ENCODE data around the gene CDC42BPB.
A peak's percentile ranks its signal among the peaks of the same experiment; 100 is the strongest.

The CDC42BPB gene

DNA sequence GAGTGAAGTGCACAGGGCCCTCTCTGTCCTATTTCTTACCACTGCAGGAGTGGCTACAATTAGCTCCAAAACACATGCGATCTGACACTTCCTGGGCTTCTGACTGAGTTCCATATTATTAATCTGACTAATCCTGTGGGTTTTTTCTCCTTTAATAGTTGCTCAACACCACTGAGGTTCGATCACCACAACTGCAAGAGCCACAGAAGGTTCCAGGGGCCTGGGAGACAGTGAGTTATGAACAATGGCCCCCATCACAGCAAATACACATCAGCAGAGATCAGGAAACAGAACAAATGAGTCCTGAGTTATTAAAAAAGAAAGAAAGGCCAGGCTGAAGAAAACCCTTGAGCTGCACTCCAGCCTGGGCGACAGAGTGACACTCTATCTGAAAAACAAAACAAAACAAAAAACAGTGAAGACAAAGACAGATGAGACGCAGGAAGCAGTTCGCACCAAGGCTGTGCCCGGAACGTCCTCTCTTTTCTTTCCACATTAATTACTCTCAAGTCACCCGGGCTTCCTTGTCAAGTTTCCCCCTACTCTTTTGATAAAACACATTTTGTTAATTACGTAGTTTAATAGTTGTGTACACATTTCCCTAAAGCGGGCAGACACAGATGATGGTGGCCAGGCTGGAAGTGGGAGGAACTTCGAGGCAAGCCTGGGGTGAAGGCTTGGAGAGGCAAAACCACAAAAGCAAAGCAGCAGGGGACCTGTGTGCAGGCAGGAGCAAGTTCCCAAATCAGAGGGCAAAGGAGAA lies 42.7 kb downstream of the CDC42BPB start (continued):
- TF ChIP-seq ZNF560 (tag by site-specific recombination; IDR thresholded peaks at IDR 0.05; ENCODE audit: borderline replicate concordance) = no peak
- TF ChIP-seq, protein P1, sequence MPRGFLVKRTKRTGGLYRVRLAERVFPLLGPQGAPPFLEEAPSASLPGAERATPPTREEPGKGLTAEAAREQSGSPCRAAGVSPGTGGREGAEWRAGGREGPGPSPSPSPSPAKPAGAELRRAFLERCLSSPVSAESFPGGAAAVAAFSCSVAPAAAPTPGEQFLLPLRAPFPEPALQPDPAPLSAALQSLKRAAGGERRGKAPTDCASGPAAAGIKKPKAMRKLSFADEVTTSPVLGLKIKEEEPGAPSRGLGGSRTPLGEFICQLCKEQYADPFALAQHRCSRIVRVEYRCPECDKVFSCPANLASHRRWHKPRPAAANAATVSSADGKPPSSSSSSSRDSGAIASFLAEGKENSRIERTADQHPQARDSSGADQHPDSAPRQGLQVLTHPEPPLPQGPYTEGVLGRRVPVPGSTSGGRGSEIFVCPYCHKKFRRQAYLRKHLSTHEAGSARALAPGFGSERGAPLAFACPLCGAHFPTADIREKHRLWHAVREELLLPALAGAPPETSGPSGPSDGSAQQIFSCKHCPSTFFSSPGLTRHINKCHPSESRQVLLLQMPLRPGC (tag by site-specific recombination; IDR thresholded peaks at IDR 0.05) = no peak
- TF ChIP-seq ZNF155 (tag by site-specific recombination; IDR thresholded peaks at IDR 0.05) = no peak
- TF ChIP-seq ZNF433 (tag by site-specific recombination; IDR thresholded peaks at IDR 0.05; ENCODE audit: low read depth) = no peak
- no peak for TF ChIP-seq ZNF626 (tag by site-specific recombination; IDR thresholded peaks at IDR 0.05)
- TF ChIP-seq, protein P2, sequence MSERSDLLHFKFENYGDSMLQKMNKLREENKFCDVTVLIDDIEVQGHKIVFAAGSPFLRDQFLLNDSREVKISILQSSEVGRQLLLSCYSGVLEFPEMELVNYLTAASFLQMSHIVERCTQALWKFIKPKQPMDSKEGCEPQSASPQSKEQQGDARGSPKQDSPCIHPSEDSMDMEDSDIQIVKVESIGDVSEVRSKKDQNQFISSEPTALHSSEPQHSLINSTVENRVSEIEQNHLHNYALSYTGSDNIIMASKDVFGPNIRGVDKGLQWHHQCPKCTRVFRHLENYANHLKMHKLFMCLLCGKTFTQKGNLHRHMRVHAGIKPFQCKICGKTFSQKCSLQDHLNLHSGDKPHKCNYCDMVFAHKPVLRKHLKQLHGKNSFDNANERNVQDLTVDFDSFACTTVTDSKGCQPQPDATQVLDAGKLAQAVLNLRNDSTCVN (tag by site-specific recombination; optimal IDR thresholded peaks at IDR 0.05) = no peak
- TF ChIP-seq, protein P3, sequence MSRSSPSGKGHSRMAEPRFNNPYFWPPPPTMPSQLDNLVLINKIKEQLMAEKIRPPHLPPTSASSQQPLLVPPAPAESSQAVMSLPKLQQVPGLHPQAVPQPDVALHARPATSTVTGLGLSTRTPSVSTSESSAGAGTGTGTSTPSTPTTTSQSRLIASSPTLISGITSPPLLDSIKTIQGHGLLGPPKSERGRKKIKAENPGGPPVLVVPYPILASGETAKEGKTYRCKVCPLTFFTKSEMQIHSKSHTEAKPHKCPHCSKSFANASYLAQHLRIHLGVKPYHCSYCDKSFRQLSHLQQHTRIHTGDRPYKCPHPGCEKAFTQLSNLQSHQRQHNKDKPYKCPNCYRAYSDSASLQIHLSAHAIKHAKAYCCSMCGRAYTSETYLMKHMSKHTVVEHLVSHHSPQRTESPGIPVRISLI (tag by site-specific recombination; IDR thresholded peaks at IDR 0.05) = no peak
- TF ChIP-seq, protein P4, sequence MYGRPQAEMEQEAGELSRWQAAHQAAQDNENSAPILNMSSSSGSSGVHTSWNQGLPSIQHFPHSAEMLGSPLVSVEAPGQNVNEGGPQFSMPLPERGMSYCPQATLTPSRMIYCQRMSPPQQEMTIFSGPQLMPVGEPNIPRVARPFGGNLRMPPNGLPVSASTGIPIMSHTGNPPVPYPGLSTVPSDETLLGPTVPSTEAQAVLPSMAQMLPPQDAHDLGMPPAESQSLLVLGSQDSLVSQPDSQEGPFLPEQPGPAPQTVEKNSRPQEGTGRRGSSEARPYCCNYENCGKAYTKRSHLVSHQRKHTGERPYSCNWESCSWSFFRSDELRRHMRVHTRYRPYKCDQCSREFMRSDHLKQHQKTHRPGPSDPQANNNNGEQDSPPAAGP (tag by site-specific recombination; IDR thresholded peaks at IDR 0.05) = no peak
- TF ChIP-seq EGR2 (tag by site-specific recombination; IDR thresholded peaks at IDR 0.05; ENCODE audit: low read depth) = no peak
- no peak for TF ChIP-seq ZNF133 (tag by site-specific recombination; IDR thresholded peaks at IDR 0.05)
- TF ChIP-seq ZNF621 (tag by site-specific recombination; IDR thresholded peaks at IDR 0.05) = no peak
- no peak for TF ChIP-seq ZNF514 (tag by site-specific recombination; IDR thresholded peaks at IDR 0.05)
- TF ChIP-seq IKZF3 (tag by site-specific recombination; IDR thresholded peaks at IDR 0.05) = peak; percentile 64; the same call in 1 of the 2 replicates
- no peak for TF ChIP-seq HOXD13 (CRISPR knock-in tag; IDR thresholded peaks at IDR 0.05; ENCODE audit: borderline replicate concordance)
- TF ChIP-seq ZNF792 (tag by site-specific recombination; IDR thresholded peaks at IDR 0.05) = no peak
- TF ChIP-seq ZSCAN16 (tag by site-specific recombination; IDR thresholded peaks at IDR 0.05) = no peak
- TF ChIP-seq ZEB2 (tag by site-specific recombination; IDR thresholded peaks at IDR 0.05) = no peak
- TF ChIP-seq, protein P5, sequence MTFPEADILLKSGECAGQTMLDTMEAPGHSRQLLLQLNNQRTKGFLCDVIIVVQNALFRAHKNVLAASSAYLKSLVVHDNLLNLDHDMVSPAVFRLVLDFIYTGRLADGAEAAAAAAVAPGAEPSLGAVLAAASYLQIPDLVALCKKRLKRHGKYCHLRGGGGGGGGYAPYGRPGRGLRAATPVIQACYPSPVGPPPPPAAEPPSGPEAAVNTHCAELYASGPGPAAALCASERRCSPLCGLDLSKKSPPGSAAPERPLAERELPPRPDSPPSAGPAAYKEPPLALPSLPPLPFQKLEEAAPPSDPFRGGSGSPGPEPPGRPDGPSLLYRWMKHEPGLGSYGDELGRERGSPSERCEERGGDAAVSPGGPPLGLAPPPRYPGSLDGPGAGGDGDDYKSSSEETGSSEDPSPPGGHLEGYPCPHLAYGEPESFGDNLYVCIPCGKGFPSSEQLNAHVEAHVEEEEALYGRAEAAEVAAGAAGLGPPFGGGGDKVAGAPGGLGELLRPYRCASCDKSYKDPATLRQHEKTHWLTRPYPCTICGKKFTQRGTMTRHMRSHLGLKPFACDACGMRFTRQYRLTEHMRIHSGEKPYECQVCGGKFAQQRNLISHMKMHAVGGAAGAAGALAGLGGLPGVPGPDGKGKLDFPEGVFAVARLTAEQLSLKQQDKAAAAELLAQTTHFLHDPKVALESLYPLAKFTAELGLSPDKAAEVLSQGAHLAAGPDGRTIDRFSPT (tag by site-specific recombination; IDR thresholded peaks at IDR 0.05) = no peak
- TF ChIP-seq, protein P6, sequence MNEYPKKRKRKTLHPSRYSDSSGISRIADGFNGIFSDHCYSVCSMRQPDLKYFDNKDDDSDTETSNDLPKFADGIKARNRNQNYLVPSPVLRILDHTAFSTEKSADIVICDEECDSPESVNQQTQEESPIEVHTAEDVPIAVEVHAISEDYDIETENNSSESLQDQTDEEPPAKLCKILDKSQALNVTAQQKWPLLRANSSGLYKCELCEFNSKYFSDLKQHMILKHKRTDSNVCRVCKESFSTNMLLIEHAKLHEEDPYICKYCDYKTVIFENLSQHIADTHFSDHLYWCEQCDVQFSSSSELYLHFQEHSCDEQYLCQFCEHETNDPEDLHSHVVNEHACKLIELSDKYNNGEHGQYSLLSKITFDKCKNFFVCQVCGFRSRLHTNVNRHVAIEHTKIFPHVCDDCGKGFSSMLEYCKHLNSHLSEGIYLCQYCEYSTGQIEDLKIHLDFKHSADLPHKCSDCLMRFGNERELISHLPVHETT (tag by site-specific recombination; IDR thresholded peaks at IDR 0.05) = no peak
- no peak for TF ChIP-seq ZNF585B (tag by site-specific recombination; IDR thresholded peaks at IDR 0.05)
- no peak for TF ChIP-seq ZNF776 (tag by site-specific recombination; IDR thresholded peaks at IDR 0.05; ENCODE audit: borderline replicate concordance)
- no peak for TF ChIP-seq ZNF670 (tag by site-specific recombination; IDR thresholded peaks at IDR 0.05; ENCODE audit: low read depth)
- no peak for TF ChIP-seq ZNF791 (tag by site-specific recombination; IDR thresholded peaks at IDR 0.05)
- no peak for TF ChIP-seq ZNF473 (tag by site-specific recombination; IDR thresholded peaks at IDR 0.05)
- TF ChIP-seq, protein P7, sequence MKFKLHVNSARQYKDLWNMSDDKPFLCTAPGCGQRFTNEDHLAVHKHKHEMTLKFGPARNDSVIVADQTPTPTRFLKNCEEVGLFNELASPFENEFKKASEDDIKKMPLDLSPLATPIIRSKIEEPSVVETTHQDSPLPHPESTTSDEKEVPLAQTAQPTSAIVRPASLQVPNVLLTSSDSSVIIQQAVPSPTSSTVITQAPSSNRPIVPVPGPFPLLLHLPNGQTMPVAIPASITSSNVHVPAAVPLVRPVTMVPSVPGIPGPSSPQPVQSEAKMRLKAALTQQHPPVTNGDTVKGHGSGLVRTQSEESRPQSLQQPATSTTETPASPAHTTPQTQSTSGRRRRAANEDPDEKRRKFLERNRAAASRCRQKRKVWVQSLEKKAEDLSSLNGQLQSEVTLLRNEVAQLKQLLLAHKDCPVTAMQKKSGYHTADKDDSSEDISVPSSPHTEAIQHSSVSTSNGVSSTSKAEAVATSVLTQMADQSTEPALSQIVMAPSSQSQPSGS (tag by site-specific recombination; IDR thresholded peaks at IDR 0.05; ENCODE audit: low read depth) = no peak
- TF ChIP-seq ZNF341 (tag by site-specific recombination; IDR thresholded peaks at IDR 0.05; ENCODE audit: low read depth) = peak; percentile 39; the same call in 1 of the 2 replicates
- no peak for TF ChIP-seq ZNF660 (tag by site-specific recombination; IDR thresholded peaks at IDR 0.05)
- no peak for TF ChIP-seq GLIS2 (tag by site-specific recombination; IDR thresholded peaks at IDR 0.05)
- TF ChIP-seq ZNF302 (tag by site-specific recombination; IDR thresholded peaks at IDR 0.05; ENCODE audit: low read depth) = no peak
- no peak for TF ChIP-seq ZNF311 (tag by site-specific recombination; IDR thresholded peaks at IDR 0.05; ENCODE audit: borderline replicate concordance)
